ENCODE data around the gene HACE1. TPM values are rescaled to one million over a fixed set of nuclear protein-coding genes. Genes with fewer than 3 reads are reported as not detected.

Gene HACE1
- total and polyA plus RNA-seq, 10 donors, result 3.8 to 17.3 (median 13.0) TPM

DNA sequence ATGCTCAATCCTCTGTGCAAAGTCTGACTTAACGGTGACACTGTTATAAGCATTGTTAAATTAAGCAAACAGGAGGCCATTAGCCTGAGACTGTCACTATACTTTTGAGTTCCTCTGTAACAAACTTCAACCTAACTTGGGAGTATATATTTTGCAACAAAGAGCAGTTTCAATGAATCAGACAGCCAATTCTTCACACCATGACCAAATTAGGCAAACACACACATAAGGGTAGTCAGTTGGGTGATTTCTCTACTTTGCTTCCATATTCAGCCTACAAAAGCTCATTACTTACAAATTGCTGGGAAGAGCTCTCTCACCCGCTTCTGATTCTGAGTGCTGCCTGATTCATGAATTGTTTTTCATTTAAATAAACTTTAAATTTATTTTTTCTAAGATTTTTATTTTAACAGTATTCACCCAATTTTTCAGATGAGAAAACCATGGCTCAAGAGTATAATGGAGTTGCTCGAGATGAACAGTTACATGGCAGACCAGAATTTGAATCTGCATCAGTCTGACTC lies 60.5 kb downstream of the HACE1 start:
- WGBS, 5 donors, result 90 to 97% (median 96%) methylated on average over 3 of the region's 3 CpGs

DNA sequence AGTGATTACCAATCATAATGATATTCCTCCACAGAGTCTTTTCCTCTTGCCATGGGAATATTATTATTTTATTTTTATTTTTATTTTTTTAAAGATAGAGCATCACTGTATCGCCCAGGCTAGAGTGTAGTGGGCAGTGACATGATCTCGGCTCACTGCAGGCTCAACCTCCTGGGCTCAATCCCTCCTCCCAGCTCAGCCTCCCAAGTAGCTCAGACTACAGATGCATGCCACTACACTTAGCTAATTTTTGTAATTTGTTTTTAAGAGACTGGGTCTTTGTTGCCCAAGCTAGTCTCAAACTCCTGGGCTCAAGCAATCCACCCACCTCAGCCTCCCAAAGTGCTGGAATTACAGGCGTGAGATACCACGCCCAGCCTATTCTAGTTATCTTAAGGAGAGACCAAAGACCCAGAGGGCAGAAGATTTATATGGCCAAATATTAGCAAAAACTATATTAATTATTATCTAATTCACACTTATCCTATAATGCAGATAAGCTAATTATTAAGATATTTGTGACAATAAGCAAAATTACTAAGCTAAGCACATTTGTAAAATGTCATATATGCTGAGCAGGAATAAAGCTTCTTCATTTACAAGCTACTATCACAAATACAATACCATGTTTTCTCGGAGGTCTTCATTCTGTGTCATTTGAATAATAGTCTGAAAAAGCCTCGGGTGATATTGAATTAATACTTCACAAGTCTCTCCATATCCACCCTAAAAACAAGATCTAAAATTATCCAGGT lies 63.5 kb downstream of the HACE1 start:
- TF ChIP-seq POLR2A (IDR thresholded peaks at IDR 0.05), result no peak
- TF ChIP-seq, protein P1, sequence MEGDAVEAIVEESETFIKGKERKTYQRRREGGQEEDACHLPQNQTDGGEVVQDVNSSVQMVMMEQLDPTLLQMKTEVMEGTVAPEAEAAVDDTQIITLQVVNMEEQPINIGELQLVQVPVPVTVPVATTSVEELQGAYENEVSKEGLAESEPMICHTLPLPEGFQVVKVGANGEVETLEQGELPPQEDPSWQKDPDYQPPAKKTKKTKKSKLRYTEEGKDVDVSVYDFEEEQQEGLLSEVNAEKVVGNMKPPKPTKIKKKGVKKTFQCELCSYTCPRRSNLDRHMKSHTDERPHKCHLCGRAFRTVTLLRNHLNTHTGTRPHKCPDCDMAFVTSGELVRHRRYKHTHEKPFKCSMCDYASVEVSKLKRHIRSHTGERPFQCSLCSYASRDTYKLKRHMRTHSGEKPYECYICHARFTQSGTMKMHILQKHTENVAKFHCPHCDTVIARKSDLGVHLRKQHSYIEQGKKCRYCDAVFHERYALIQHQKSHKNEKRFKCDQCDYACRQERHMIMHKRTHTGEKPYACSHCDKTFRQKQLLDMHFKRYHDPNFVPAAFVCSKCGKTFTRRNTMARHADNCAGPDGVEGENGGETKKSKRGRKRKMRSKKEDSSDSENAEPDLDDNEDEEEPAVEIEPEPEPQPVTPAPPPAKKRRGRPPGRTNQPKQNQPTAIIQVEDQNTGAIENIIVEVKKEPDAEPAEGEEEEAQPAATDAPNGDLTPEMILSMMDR (IDR thresholded peaks at IDR 0.05 in 8 of 11, conservative IDR thresholded peaks at IDR 0.05 in 3 of 11), result no peak
- TF ChIP-seq POLR2AphosphoS5 (IDR thresholded peaks at IDR 0.05), result no peak
- Histone ChIP-seq H3K4me1 (no peaks in the 10 kb centered on the region), H3K36me3 (peaks cover 0 to 55% (median 2%) of the 10 kb centered on the region in 6 donors), H3K27me3 (replicated peaks in 1 of 7) (no peaks in the 10 kb centered on the region), H3K4me3 (no peak overlapping the region), H3K27ac (no peak overlapping the region), H3K9me3 (no peaks in the 10 kb centered on the region)
- WGBS, 5 donors, result 95 to 97% (median 96%) methylated on average over 6 of the region's 6 CpGs
- intact Hi-C loops (cut with DNase I; ENCODE audit: low total_unique reads), result no loop called here
- DNase-seq, result no peak

More for the DNA sequence above, 60.5 kb downstream of the HACE1 start:
- TF ChIP-seq POLR2AphosphoS5 (IDR thresholded peaks at IDR 0.05) (no peak), POLR2A (IDR thresholded peaks at IDR 0.05) (no peak)
- TF ChIP-seq, protein P1 (IDR thresholded peaks at IDR 0.05 in 8 of 11, conservative IDR thresholded peaks at IDR 0.05 in 3 of 11), result no peak
- intact Hi-C loops (cut with DNase I; ENCODE audit: low total_unique reads), result no loop called here
- Histone ChIP-seq H3K27me3 (replicated peaks in 1 of 7) (no peaks in the 10 kb centered on the region), H3K9me3 (peaks cover 0 to 5% (median under 1%) of the 10 kb centered on the region in 8 donors), H3K27ac (no peak overlapping the region), H3K4me3 (no peak overlapping the region), H3K36me3 (peaks cover 0 to 39% (median 2%) of the 10 kb centered on the region in 6 donors), H3K4me1 (no peaks in the 10 kb centered on the region)
- no peak for DNase-seq

DNA sequence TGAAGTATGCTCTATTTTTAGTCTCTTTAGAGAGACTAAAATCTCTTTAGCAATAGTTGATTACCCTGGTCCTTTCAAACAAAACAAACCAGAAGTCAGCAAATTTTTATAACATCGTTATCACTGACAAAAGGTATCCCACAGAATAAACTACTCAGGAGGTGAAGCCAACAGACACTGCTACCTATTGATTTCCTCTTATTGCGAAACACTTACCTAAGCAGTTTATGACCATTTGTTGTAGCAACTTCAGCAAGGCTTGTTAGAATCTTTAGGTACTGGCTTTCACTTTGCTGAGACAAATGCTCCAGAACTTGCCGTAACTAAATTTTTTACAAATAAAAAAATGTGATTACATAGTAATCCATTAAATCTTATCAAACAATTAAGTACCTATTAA lies 64.4 kb downstream of the HACE1 start:
- 92 to 97% (median 95%) methylated on average over 3 of the region's 3 CpGs for WGBS, 5 donors
- no peak for DNase-seq
- peaks cover 0 to 57% (median 2%) of the 10 kb centered on the region in 6 donors for H3K36me3 ChIP-seq
- no peaks in the 10 kb centered on the region for H3K4me1 ChIP-seq
- no peaks in the 10 kb centered on the region for H3K27me3 ChIP-seq (replicated peaks in 1 of 7)
- H3K27ac ChIP-seq, result no peak overlapping the region
- H3K4me3 ChIP-seq, result no peak overlapping the region
- no peaks in the 10 kb centered on the region for H3K9me3 ChIP-seq
- intact Hi-C loops (cut with DNase I; ENCODE audit: low total_unique reads), result no loop called here
- TF ChIP-seq POLR2AphosphoS5 (IDR thresholded peaks at IDR 0.05), result no peak
- TF ChIP-seq, protein P1 (IDR thresholded peaks at IDR 0.05 in 8 of 11, conservative IDR thresholded peaks at IDR 0.05 in 3 of 11), result no peak
- TF ChIP-seq POLR2A (IDR thresholded peaks at IDR 0.05), result no peak

DNA sequence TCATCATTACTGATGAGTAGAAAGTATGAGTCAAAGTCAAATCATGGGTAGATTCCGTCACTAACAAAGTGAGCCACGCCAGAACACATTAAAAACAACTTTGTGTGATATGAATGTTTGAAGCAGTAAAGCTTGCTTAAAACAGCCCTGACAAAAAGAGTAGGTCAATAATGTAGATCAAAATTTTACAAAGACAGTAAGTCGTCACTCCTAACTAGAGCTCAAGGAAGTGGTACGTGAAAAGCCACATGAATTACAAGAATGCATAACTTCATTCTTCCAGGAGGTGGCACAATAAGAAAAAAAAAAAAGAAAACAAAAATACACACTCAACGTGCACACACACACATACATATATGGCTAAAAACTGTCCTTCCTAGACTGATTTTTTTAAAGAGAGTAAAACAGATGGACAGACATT lies 69.9 kb downstream of the HACE1 start:
- H3K9me3 ChIP-seq, result no peaks in the 10 kb centered on the region
- intact Hi-C loops (cut with DNase I; ENCODE audit: low total_unique reads), result no loop called here
- TF ChIP-seq, protein P1 (IDR thresholded peaks at IDR 0.05 in 8 of 11, conservative IDR thresholded peaks at IDR 0.05 in 3 of 11), result peak in 6 of 11 experiments; percentile 12 to 37 (median 26)
- no peak for TF ChIP-seq POLR2A (IDR thresholded peaks at IDR 0.05)
- TF ChIP-seq POLR2AphosphoS5 (IDR thresholded peaks at IDR 0.05), result no peak
- 40 to 48% (median 43%) methylated on average over 5 of the region's 5 CpGs for WGBS, 5 donors
- DNase-seq, result no peak
- no peaks in the 10 kb centered on the region for H3K27me3 ChIP-seq (replicated peaks in 1 of 7)
- no peak overlapping the region for H3K27ac ChIP-seq
- no peak overlapping the region for H3K4me3 ChIP-seq
- peaks cover 0 to 13% (median 1%) of the 10 kb centered on the region in 6 donors for H3K4me1 ChIP-seq
- peaks cover 0 to 39% (median under 1%) of the 10 kb centered on the region in 6 donors for H3K36me3 ChIP-seq

Data from spleen (tissue), 11 donors.